Measurements from ENCODE around the gene KCNC1.

DNA sequence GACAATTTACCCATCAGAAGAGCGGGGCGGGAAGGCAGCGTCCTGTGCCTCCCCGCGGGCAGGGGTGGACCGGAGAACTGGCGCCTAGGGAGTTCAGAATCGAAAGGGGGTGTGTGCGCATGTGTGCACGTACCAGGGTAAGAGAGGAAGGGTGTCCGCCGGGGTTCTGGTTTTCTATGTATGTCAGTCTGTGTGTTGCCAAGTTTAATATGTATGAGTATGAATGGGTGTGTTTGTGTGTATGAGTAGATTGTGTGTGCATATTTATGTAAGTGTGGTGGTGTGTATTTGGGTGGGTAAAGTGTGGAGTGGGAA is 2.0 kb downstream of the KCNC1 start:
- TF ChIP-seq CTCF (IDR thresholded peaks at IDR 0.05) (no peak), POLR2A (IDR thresholded peaks at IDR 0.05) (no peak)

Measured in thyroid gland (tissue), 4 donors.